ENCODE measurements around the gene RNF146. TPM values are rescaled to one million over a fixed set of nuclear protein-coding genes. Genes with fewer than 3 reads are reported as not detected.

Gene RNF146
- total and polyA plus RNA-seq, 11 donors = 25.5 to 78.9 (median 45.3) TPM

DNA sequence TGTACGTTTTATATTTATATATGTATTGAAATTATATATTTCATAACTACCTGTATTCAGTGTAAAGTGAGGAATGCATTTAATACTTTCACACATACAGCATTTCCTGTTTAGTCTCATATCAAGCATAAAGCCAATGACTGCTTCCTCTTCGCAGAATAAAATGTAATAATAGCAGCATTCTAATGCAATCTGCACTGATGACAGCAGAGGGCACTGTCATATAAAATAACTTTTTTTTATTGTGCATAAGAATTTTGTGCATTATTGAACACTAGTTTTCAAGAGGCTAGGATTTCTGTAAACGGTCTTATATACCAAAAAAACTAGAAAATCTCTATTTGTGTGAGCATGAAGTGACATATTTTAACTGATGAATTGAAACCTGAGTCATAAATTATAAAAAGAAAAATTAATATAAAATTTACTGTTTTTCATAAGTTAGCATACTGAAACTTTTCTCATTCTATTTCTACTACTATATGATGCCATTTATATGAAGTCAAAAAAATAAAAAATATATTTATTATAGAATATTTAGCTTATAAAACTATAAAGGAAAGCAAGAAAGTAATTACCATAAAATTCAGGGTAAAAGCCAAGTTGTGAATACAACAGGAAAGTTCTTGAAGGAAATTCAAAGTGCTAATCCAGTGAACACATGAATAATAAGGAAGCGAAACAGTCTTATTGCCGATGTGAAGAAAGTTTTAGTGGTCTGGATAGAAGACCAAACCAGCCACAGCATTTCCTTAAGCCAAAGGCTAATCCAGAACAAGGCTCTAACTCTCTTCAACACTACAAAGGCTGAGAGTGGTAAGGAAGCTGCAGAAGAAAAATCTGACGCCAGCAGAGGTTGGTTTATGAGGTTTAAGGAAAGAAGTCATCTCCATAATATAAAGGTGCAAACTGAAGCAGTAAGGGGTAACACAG lies 36.3 kb downstream of the RNF146 start:
- peaks cover 0 to 39% (median 13%) of the 10 kb centered on the region in 12 donors for H3K4me1 ChIP-seq
- no peak overlapping the region for H3K27ac ChIP-seq
- peaks cover 0 to 11% (median 0%) of the 10 kb centered on the region in 9 donors for H3K36me3 ChIP-seq
- no peaks in the 10 kb centered on the region for H3K27me3 ChIP-seq
- DNase-seq = no peak
- 54 to 56% (median 54%) methylated on average over 6 of the region's 6 CpGs for WGBS, 4 donors
- peak in 2 of 4 donors; percentile 31 to 44 for ATAC-seq
- H3K4me3 ChIP-seq = no peak overlapping the region
- intact Hi-C loops (cut with DNase I) = loop anchor here in 8 of 10 donors (5.0 to 10.0 kb wide), 9 partner anchors 112 to 242 kb away; no protein-coding TSS in a partner anchor
- TF ChIP-seq, protein P1, sequence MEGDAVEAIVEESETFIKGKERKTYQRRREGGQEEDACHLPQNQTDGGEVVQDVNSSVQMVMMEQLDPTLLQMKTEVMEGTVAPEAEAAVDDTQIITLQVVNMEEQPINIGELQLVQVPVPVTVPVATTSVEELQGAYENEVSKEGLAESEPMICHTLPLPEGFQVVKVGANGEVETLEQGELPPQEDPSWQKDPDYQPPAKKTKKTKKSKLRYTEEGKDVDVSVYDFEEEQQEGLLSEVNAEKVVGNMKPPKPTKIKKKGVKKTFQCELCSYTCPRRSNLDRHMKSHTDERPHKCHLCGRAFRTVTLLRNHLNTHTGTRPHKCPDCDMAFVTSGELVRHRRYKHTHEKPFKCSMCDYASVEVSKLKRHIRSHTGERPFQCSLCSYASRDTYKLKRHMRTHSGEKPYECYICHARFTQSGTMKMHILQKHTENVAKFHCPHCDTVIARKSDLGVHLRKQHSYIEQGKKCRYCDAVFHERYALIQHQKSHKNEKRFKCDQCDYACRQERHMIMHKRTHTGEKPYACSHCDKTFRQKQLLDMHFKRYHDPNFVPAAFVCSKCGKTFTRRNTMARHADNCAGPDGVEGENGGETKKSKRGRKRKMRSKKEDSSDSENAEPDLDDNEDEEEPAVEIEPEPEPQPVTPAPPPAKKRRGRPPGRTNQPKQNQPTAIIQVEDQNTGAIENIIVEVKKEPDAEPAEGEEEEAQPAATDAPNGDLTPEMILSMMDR (IDR thresholded peaks at IDR 0.05) = peak; percentile 46 to 82 (median 66)
- TF ChIP-seq POLR2A (IDR thresholded peaks at IDR 0.05) = no peak
- H3K9me3 ChIP-seq = peaks cover 0 to 21% (median 1%) of the 10 kb centered on the region in 12 donors

GRCh38 chr6:127303917-127304316 lies 37.3 kb downstream of the RNF146 start:
- H3K4me3 ChIP-seq = no peak overlapping the region
- no peak for DNase-seq
- no peaks in the 10 kb centered on the region for H3K27me3 ChIP-seq
- H3K9me3 ChIP-seq = peaks cover 0 to 31% (median 6%) of the 10 kb centered on the region in 12 donors
- ATAC-seq = peak in 1 of 4 donors; percentile 48
- intact Hi-C loops (cut with DNase I) = loop anchor here in 8 of 10 donors (5.0 to 10.0 kb wide), 9 partner anchors 111 to 241 kb away; no protein-coding TSS in a partner anchor
- no peak overlapping the region for H3K27ac ChIP-seq
- peaks cover 0 to 9% (median 0%) of the 10 kb centered on the region in 9 donors for H3K36me3 ChIP-seq
- peaks cover 0 to 39% (median 13%) of the 10 kb centered on the region in 12 donors for H3K4me1 ChIP-seq
- TF ChIP-seq, protein P1 (IDR thresholded peaks at IDR 0.05) = no peak
- WGBS, 4 donors = 91 to 97% (median 93%) methylated on average over 3 of the region's 3 CpGs

DNA sequence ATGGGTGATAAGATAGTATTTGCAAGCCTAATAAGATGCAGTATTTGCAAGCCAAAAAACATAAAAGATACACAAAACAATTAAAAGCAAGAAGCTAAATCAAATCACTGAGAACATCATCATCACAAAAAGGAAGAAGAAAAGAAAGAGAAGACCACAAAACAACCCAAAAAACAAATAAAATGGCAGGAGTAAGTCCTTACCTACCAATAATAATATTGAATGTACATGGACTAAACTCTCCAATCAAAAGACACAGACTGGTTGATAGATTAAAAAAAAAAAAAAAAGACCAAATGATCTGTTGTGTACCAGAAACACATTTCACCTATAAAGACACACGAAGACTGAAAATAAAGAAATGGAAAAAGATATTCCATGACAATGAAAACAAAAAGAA lies 39.1 kb downstream of the RNF146 start:
- H3K4me3 ChIP-seq = no peak overlapping the region
- peaks cover 0 to 12% (median 3%) of the 10 kb centered on the region in 9 donors for H3K36me3 ChIP-seq
- ATAC-seq (no peak), DNase-seq (no peak)
- no peaks in the 10 kb centered on the region for H3K27me3 ChIP-seq
- H3K9me3 ChIP-seq = peaks cover 0 to 33% (median 6%) of the 10 kb centered on the region in 12 donors
- H3K4me1 ChIP-seq = peaks cover 0 to 29% (median 7%) of the 10 kb centered on the region in 12 donors
- no peak overlapping the region for H3K27ac ChIP-seq
- TF ChIP-seq, protein P1 (IDR thresholded peaks at IDR 0.05) = no peak
- no peak for TF ChIP-seq POLR2A (IDR thresholded peaks at IDR 0.05)
- intact Hi-C loops (cut with DNase I) = loop anchor here in 5 of 10 donors (10.0 kb wide), 5 partner anchors 109 to 239 kb away; no protein-coding TSS in a partner anchor
- 95 to 100% (median 97%) methylated on average over 1 of the region's 1 CpG for WGBS, 4 donors

All from heart left ventricle (tissue), 16 donors.